ENCODE results near the gene NDUFB8.

NDUFB8 gene

DNA sequence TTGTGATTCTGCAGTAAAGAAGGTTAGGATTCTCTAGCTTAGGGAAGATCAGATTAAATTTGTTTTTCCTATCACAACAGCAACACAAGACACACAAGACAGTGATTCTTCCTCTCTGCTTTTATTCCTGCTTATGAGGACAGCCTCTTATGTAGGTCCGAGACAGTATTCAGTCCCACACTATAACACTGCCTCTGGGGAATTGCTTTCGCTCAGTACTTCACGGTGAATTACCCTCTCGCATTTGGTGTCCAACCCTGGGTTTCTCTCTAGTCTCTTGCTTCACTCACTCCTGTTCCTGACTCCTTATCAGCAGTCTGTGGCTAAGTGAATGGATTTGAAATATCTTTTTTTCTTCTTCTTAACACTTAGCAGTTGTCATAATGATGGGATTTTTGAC, 7.8 kb upstream of the NDUFB8 start:
- DNase-seq (ENCODE audit: low spot score), result no peak

DNA sequence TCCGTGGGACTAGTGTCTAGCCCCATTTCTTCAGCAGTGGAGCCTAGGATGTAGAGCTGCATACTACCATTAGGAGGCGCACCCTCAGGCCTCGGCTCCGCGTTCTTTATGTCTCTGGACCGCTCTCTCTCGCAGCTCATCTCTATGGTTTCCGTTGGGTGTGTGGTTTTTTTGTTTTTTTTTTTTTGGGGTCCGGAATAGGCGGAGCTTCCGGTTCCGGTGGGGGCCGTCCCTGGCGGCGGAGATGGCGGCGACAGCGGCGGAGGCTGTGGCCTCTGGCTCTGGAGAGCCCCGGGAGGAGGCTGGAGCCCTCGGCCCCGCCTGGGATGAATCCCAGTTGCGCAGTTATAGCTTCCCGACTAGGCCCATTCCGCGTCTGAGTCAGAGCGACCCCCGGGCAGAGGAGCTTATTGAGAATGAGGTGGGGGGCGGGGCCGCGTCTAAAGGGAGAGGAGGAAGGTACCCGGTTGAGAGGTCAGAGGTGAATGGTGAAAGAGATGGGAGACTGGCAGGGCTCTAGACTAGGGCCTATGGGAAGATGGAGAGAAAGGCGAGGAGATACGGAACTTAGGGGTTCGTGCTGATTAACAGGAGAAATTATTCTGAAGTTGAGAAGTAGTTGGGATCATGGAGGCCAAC, 6.2 kb upstream of the NDUFB8 start, which contains the start of gene HIF1AN:
Gene HIF1AN, plus strand, starts transcription at position 229 of the 639 bp plus-strand sequence. Its CDS starts 16 bp downstream, at position 245.
- DNase-seq (ENCODE audit: low spot score), result peak; percentile 98

GRCh38 chr10:100535338-100535714, 5.7 kb upstream of the NDUFB8 start:
- DNase-seq (ENCODE audit: low spot score), result no peak

DNA sequence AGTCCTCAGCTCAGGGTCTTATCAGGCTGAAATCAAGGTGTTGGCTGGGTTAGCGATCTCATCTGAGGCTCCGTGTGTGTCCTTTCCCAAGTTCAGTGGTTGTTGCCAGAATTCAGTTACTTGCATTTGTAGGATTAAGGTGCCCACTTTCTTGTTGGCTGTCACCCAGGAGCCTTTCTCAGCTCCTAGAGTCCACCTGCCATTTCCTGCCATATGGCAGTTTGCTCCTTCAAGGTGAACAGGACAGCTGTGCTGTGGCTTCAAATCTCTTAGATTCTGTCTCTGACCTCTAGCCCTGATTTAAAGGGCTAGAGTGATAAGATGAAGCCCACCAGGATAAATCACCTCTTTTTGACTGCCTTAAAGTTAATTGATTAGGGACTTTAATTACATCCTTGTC, 5.1 kb upstream of the NDUFB8 start:
- DNase-seq (ENCODE audit: low spot score), result peak; percentile 24

- DNase-seq (ENCODE audit: low spot score), result no peak
These were observed 2.1 kb upstream of the NDUFB8 start for GRCh38 chr10:100531761-100532160.

DNA sequence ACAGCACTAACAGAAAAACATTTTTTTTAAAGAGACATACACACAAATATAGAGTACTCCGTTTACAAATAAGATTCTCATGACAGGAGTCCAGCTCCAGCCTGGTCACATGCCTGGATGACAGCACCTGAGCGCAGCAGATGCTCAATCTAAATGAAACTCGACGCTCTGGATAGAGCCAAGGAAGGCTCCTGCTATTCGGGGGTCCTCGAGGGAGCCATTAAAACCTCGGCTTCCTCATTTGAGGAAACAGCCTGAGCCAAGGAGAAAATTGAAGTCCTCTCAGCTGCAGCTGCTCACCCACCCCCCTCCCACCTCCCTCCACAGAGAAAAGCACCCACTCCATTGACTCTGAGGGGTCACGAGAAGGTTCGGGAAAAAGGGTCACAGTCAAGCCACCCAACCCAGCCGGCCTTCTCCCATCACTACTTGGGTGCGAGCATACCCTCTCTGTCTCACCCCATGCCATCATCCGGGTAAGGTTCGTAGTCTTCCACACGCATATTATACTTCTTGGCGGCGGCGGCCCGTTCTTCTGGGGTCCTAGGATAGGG, 673 bp downstream of the NDUFB8 start:
- DNase-seq (ENCODE audit: low spot score), result peak; percentile 24

- no peak for DNase-seq (ENCODE audit: low spot score)
These were observed 1.4 kb downstream of the NDUFB8 start for GRCh38 chr10:100528123-100528886.

DNA sequence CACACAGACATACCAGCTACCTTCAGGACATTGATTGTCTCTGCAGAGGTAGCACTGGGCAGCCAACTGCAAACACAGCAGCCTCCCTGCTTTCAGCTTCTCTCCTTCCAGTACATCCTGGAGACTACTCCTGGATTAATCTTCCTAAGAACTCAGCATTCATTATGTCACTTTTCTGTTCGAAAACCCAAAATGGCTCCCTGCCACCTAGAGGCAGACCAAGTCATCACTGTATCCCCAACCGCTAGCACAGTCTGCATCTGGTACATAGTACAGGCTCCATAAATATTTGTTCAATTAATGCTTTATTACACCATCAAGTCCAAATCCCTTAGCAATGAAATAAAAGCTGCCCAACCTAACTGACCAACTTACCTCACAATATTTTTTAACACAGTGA, 5.0 kb downstream of the NDUFB8 start:
- no peak for DNase-seq (ENCODE audit: low spot score)

GRCh38 chr10:100524206-100524605, 5.5 kb downstream of the NDUFB8 start:
- no peak for DNase-seq (ENCODE audit: low spot score)

DNA sequence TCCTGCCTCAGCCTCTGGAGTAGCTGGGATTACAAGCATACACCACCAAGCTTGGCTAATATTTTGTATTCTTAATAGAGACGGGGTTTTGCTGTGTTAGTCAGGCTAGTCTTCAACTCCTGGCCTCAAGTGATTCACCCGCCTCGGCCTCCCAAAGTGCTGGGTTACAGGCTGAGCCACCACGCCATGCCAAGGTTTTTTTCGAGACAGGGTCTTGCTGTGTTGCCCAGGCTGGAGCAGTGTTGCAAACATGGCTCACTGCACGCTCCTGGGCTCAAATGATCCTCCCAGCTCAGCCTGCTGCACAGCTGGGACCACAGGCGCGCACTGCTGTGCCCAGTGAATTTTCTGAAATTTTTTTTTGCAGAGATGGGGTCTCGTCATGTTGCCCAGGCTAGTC, 6.7 kb downstream of the NDUFB8 start:
- no peak for DNase-seq (ENCODE audit: low spot score)

DNA sequence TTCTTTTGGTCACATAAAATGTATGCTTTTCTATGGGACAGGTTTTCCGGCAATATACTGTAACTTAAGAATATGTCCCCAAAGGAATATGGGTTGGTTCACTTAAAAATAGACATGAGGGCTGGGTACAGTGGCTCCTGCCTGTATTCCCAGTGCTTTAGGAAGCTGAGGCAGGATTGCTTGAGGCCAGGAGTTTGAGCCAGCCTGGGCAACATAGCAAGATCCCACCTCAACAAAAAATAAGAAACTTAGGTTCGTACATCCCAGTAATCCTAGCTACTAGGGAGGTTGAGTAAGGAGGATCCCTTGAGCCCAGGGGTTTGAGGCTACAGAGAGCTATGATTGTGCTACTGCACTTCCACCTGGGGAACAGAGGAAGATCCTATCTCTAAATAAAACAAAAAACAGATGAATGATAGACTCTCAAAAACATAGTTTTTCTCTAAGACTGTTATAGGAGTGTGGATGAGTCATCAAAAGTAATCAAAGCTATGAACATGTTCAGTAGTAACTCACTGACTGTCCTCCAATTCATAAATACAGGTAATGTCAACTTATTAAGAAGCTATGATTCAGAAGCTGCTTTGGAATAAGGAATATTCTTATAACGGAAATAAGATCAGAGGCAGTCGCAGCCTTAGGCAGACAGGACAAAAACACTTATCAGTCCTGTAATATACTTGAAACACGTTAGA, 7.4 kb downstream of the NDUFB8 start:
- DNase-seq (ENCODE audit: low spot score), result no peak

DNA sequence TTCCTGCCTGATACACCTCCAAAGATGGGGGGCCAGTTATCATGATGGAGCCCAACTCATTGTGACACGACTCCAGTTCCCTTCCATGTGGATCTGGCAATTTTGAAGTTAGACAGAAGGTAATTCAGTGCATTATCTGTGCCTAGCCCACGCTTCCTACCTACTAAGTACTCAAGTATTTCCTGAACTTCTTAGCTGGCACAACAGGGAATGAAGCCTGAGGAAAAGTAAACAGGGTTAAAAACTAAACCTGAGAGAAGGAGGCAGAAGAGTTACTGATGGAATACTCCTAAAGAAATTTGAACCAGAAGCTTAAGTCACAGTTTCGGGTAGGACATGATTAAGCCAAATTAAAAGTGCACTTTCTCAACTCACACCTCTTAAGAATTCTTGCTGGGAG, 8.9 kb downstream of the NDUFB8 start:
- no peak for DNase-seq (ENCODE audit: low spot score)

- peak; percentile 45 for DNase-seq (ENCODE audit: low spot score)
These were observed 10.2 kb downstream of the NDUFB8 start, which contains the start of gene SEC31B for GRCh38 chr10:100519311-100520051. TSS of gene SEC31B (minus strand) at chr10:100519861. CDS start at chr10:100516952, 2,909 bp downstream.

GRCh38 chr10:100518761-100519241, 10.9 kb downstream of the NDUFB8 start:
- peak; percentile 69 for DNase-seq (ENCODE audit: low spot score)

DNA sequence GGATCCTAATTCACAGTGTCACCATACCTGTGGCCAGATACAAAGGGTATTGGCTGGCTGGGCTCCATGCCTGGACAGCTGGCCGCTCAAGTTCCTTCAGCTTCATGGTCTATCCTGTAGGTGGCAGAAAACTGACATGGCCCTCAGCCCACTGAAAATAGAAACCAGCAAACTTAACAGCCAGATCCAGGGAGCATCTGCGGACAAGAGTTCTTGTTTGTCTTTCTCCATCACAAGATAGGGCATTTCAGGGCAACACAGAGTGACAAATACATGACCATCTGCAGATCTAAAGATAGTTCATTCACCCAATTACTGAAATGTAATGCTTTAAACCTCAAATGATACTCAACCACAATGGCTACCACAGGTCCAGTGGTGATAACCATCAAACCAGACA, 12.8 kb downstream of the NDUFB8 start:
- peak; percentile 65 for DNase-seq (ENCODE audit: low spot score)

- no peak for DNase-seq (ENCODE audit: low spot score)
These were observed 14.1 kb downstream of the NDUFB8 start for GRCh38 chr10:100515612-100516011.

DNA sequence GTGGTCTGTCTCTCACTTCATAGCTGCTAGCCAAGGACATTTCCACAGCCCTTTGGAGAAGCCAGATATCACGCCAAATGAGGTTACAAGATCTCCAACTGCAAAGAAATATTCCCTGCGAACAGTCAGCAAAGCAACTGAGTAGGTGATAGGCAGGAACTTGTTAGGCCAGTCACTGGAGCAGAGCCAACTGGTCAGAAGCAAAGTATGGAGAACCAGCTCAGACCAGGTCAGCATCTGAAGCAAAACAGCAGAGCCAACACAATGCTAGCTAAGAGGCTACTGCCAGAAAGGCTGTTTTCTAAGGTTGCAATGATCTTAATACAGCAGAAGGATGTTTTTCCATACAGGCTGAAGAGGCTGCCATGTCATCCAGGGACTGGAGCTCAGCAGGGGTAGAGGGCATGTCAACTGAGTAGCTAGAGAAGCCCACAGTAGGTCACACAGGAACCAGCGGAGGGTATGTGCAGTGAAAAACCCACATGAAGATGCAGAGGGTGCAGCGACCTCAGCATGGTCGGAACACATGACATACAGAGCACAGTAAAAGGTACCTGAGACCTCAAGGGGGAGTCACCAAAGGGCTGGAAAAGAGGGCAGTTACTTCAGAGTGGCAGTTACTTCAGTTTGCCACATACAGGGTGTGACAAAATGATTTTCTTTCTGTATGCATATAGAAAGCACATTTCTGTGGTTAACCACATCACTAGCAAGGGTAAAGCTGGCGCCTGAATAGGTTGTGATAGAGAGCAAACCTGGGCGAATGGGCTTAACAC, 18.9 kb downstream of the NDUFB8 start:
- DNase-seq (ENCODE audit: low spot score), result no peak

DNA sequence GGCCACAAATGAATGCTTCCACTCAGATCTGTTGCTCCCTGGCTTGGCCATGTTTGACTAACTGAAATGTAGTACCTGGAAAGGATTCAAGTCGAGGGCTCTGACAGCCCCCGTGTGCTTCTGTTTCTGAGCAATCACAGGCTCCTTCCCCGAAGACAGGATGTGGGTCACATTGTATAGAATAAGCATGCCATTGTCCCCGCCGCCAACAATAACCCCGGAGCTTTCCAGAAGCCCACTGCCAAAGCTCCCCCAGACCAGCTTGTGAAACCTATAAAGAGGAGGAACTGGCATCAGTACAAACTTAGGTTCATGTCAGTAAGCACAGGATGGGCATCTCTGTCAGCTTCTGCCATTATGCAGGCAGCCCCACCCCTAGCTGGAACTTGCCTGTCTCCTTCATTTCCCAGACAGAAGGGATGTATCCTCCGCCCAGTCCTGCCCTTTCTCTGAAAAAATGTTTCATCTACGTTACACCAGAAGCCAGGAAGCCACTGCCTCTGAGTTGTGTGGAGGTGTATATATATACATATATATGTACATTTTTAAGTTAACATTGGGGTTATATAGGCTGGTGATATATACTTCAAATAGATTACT, 20.3 kb downstream of the NDUFB8 start:
- DNase-seq (ENCODE audit: low spot score), result no peak

- peak; percentile 67 for DNase-seq (ENCODE audit: low spot score)
These were observed 20.9 kb downstream of the NDUFB8 start for GRCh38 chr10:100508691-100509150.

- no peak for DNase-seq (ENCODE audit: low spot score)
These were observed 21.4 kb downstream of the NDUFB8 start for GRCh38 chr10:100508266-100508665.
